GM12864 (cell line): ENCODE measurements around the gene ZNF212.
"Not testable (repeated sequence)": the region's sequence is repeated elsewhere in the genome, so short reads cannot be mapped to it uniquely, and the experiment has no call there.

Source experiments
- DNase-seq: peaks from one replicate; pipeline ENCODE4 v3.0.0-alpha.2; 2011; ENCODE audit warnings: low read depth
- H3K4me3 ChIP-seq: 2 replicates; pipeline ENCODE4 v1.5.1; 2011; ENCODE audit warnings: mild to moderate bottlenecking, low read depth, low read length, control low read depth
- TF ChIP-seq, protein P1 (sequence below): IDR thresholded peaks from 2 replicates; pipeline ENCODE4 v1.5.1; 2011; ENCODE audit warnings: low read depth, mild to moderate bottlenecking, moderate library complexity, low read length, control low read depth, inconsistent platforms; ENCODE audit errors: missing control alignments

ZNF212 gene

DNA sequence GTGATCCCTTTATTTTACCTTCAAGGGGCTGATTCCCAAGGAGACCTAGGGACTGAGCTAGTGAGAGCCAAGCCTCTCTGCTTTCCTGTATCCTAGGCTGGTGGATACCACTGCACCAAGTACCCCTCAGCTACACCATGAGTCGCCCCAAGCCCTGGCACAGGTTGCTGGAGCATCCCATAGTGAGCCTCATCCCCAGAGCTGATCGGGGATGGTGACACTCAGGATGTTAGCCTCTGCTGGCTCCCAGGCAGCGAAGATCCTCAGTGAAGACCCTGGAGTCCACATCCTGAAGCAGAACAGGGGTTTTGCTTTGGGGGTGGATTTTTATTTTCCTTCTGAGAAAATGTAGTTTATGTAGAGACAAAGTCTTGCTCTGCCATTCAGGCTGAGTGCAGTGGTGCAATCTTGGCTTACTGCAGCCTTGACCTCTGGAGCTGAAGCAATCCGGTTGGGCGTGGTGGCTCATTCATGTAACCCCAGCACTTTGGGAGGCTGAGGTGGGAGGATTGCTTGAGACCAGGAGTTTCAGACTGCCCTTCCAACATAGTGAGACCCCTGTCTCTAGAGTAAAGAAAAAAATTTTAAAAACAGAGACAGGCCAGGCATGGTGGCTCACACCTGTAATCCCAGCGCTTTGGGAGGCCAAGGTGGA, 12.5 kb upstream of the ZNF212 start:
- TF ChIP-seq, protein P1, sequence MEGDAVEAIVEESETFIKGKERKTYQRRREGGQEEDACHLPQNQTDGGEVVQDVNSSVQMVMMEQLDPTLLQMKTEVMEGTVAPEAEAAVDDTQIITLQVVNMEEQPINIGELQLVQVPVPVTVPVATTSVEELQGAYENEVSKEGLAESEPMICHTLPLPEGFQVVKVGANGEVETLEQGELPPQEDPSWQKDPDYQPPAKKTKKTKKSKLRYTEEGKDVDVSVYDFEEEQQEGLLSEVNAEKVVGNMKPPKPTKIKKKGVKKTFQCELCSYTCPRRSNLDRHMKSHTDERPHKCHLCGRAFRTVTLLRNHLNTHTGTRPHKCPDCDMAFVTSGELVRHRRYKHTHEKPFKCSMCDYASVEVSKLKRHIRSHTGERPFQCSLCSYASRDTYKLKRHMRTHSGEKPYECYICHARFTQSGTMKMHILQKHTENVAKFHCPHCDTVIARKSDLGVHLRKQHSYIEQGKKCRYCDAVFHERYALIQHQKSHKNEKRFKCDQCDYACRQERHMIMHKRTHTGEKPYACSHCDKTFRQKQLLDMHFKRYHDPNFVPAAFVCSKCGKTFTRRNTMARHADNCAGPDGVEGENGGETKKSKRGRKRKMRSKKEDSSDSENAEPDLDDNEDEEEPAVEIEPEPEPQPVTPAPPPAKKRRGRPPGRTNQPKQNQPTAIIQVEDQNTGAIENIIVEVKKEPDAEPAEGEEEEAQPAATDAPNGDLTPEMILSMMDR: no peak
- no peak for DNase-seq
- H3K4me3 ChIP-seq: no peak overlapping the region

DNA sequence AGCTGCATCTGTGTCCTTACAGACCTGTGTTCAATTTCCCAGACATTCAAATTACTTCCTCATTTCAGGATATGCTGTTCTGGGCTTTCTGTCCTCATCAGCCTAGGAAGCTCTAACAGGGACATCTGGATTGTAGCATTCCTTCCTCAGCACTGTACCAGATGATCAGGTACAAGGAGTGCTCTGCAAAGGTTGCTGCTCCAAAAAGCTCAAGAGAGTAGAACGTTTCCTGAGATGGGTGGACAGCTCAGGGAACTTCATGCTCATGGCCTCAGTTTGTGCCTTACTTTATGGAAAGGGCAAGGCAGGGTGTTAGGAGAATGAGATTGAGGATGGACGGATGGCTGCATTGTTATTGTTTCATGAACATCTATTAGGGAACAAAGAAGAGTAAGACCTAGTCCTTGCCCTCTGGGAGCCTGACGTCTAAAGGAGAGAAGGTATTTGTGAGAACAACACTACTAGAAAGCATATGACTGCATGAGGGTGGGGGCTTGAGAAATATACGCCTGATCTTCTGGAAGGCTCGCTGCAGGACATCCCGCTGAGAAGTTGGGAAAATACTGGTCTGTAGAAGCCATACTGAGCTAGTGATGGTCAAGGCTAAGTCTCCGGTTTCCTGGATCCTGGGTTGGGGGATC, 10.5 kb upstream of the ZNF212 start:
- H3K4me3 ChIP-seq: no peak overlapping the region
- TF ChIP-seq, protein P1: no peak
- no peak for DNase-seq

DNA sequence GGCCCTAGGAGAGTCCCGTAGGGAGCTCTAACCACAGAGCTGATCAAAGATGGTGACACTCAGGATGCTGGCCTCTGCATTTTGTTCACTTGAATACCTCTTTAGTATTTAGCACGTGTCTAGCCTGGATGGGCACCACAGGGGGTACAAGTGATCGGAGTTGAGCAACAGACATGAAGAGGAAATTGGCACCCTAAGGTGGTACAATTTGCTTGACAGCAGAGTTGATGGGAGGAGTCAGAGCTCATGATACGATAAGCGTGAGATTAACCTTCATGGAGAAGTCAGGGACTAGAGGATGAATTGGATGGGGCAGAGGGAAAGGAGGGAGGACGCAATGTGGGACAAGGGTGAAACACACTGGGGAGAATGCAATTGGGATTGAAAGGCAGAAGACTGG, 9.9 kb upstream of the ZNF212 start:
- H3K4me3 ChIP-seq: no peak overlapping the region
- no peak for DNase-seq
- TF ChIP-seq, protein P1: no peak

DNA sequence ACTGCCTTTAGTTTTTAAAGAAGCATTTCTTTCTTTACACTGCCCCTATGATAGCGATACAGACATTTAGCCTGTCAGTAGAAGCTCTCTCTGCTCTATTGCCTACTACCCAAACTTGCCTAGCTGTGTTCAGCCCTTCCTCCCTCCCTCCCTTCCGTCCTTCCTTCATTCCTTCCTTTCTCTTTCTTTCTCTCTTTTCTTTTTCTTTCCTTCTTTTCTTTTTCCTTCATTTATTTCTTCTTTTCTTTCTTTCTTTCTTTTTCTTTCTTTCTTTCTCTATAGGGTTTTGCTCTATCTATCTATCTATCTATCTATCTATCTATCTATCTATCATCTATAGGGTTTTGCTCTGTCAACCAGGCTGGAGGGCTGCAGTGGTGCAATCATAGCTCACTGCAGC, 7.1 kb upstream of the ZNF212 start:
- TF ChIP-seq, protein P1: no peak
- H3K4me3 ChIP-seq: no peak overlapping the region
- DNase-seq: no peak

DNA sequence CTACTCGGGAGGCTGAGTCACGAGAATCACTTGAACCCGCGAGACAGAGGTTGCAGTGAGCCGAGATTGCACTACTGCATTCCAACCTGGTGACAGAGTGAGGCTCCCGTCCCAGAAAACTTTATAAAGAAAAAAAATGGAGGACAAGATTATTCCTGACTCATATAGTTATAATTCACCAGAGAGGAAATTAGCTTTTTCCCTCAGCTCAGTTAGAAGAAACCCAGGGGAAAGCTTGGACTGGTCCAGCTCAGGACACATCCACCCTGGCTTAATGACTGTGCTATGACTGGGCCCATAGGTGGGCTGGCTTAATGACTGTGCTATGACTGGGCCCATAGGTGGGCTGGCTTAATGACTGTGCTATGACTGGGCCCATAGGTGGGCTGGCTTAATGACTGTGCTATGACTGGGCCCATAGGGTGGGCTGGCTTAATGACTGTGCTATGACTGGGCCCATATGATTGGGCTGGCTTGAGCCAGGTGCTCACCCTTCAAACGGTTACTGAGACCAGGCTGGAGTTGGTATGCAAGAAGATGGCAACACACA, 5.7 kb upstream of the ZNF212 start:
- not testable (repeated sequence) for DNase-seq

DNA sequence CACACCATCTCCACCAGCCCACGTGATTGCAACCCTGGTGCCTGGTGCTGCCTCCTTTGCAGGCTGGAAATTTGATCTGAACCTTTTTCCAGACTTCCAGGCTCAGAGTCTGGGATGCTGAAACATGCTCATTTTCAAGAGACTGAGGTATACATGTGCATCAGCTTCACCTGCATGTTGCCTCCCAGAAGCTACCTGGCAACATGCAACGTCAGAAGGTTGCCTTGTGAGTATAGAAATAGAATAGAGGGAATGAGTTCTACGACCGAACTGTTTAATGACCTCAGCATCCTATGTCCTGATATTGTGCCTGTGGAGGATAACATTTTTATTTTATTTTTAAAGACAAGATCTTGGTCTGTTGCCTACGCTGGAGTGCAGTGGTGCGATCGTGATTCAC, 1.9 kb upstream of the ZNF212 start:
- no peak overlapping the region for H3K4me3 ChIP-seq
- TF ChIP-seq, protein P1: no peak
- no peak for DNase-seq

More for the DNA sequence above, 5.7 kb upstream of the ZNF212 start:
- H3K4me3 ChIP-seq: not testable (repeated sequence)

DNA sequence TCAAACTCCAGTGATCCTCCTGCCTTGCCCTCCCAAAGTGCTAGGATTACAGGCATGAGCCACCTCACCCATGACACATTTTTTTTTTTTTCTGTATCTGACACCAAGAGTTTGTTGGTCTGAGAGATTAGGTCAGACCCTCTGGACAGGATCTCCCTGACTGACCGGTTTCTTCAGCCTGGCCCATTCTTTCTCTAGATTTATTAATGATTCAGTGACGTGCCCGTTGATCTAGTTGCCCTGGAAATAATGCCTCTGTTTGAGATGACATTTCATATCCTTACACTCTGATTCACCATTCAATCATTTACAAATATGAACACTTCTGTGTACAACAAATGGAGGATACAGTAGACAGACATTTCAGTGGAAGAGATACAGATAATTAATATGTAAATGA, 1.4 kb upstream of the ZNF212 start:
- no peak overlapping the region for H3K4me3 ChIP-seq
- TF ChIP-seq, protein P1: no peak
- no peak for DNase-seq
